Activated effector memory CD4-positive, alpha-beta T cell treated with Interleukin-2 at 50 U/mL for 16 hours (primary cell): ENCODE data around the gene ATPAF2.
A peak's percentile ranks its signal among the peaks of the same experiment; 100 is the strongest.

Source experiments
- DNase-seq: peaks from one replicate; pipeline ENCODE4 v3.0.0-alpha.2; 2020

Gene ATPAF2

DNA sequence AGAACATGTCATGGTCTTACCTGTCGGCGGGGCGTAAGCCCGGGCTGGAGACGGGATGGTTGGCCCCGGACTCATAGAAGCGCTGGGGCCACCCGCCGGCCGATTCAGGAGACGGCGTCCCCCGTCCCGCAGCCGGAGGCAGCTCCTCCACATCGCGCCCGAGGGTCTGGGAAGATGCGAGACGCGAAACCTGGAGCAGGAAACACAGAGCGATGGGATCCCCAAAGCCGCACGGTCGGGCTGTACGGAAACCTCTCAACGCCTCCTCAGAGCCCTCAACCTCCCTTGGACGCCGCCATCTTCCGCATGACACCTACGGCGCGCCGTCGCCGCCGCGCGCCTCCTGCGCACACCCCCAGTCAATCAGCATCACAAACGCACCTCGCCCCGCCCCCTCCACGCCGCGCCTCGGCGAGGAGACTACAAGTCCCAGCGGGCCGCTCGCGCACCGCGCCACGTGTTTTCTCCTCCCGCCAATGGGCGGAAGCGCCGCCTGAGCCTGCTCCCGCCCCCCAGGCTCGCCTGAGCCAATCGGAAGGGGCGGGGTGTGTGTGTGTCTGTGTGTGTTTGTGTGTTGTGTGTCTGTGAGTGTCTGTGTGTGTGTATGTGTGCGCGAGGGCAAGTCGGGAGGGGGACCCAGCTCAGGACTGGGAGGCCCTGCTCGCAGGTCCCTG, at the start of gene ATPAF2, which contains the start of gene GID4:
Gene ATPAF2 (minus strand): TSS at position 308 of the 674 bp plus-strand sequence. CDS start 155 bp downstream, at position 153.
Gene GID4 (plus strand): TSS at position 548 of the 674 bp plus-strand sequence. CDS start 57 bp downstream, at position 605.
- peak; percentile 100 for DNase-seq

- DNase-seq = peak; percentile 84
Measured at GRCh38 chr17:18087610-18088491, 48.9 kb upstream of the ATPAF2 start, which contains the start of gene DRG2. Gene DRG2, plus strand, starts transcription at chr17:18087948. Its CDS starts 76 bp downstream, at chr17:18088024.

GRCh38 chr17:18084256-18084655, 45.3 kb upstream of the ATPAF2 start:
- DNase-seq = no peak

GRCh38 chr17:18079543-18079942, 40.6 kb upstream of the ATPAF2 start:
- no peak for DNase-seq

- no peak for DNase-seq
Measured at GRCh38 chr17:18076936-18077335, 38.0 kb upstream of the ATPAF2 start.

- DNase-seq = no peak
Measured at GRCh38 chr17:18074566-18075272, 35.8 kb upstream of the ATPAF2 start.

DNA sequence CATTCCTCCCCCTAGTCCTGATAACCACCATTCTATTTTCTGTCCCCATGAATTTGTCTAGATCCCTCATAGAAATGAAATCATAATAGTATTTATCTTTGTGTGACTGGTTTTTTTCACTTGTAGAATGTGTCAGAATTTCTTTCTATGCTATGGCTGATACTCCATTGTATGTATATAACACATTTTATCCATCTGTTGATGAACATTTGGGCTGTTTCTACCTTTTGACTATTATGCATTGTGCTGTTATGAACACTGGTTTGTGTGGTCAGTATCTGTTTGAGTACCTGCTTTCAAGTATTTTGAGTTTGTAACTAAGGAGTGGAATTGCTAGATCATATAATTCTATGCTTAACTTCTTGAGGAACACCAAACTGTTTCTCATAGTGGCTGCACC, 32.8 kb upstream of the ATPAF2 start:
- no peak for DNase-seq

DNA sequence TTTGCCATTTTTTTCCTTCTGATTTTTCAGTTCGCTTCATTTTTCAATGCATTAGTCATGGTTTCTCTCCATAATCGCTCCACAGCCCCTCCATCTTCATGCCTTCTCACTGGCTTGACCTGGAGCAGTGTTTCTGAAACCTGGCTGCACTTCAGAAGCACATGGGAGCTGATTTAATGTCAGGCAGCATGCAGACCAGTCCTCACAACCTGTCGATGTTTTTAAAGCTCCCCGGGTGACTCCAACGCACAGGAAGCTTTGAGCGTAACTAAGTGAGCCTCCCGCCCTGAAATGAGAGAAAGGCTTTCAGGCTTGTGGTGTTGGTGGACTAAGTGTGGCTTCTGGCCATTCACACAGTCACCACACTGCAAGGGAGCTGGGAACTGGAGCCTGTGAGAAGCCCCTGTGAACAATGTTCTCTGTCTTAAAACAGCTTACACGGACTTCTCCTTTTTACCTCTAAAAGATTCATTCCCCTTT, 31.9 kb upstream of the ATPAF2 start:
- DNase-seq = no peak

DNA sequence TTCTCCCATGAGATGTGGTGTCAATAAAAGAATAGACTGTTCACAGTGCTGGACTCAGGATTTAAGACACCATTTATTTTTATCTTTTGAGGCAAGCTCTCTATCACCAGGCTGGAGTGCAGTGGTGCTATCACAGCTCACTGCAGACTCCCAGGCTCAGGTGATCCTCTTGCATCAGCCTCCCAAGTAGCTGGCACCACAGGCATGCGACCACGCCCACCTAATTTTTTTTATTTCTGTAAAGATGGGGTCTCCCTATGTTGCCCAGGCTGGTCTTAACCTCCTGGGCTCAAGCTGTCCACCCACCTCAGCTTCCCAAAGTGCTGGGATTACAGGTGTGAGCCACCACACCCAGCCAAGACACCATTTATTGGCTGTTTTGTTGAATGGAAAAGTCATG, 30.1 kb upstream of the ATPAF2 start:
- no peak for DNase-seq

- no peak for DNase-seq
Measured at GRCh38 chr17:18066866-18067265, 27.9 kb upstream of the ATPAF2 start.

GRCh38 chr17:18065546-18065945, 26.6 kb upstream of the ATPAF2 start:
- no peak for DNase-seq

GRCh38 chr17:18064053-18064452, 25.1 kb upstream of the ATPAF2 start:
- no peak for DNase-seq

GRCh38 chr17:18059283-18059682, 20.3 kb upstream of the ATPAF2 start:
- DNase-seq = no peak

GRCh38 chr17:18056214-18056613, 17.2 kb upstream of the ATPAF2 start:
- no peak for DNase-seq

GRCh38 chr17:18055597-18055996, 16.6 kb upstream of the ATPAF2 start:
- no peak for DNase-seq

GRCh38 chr17:18045691-18046350, 6.9 kb upstream of the ATPAF2 start:
- no peak for DNase-seq

DNA sequence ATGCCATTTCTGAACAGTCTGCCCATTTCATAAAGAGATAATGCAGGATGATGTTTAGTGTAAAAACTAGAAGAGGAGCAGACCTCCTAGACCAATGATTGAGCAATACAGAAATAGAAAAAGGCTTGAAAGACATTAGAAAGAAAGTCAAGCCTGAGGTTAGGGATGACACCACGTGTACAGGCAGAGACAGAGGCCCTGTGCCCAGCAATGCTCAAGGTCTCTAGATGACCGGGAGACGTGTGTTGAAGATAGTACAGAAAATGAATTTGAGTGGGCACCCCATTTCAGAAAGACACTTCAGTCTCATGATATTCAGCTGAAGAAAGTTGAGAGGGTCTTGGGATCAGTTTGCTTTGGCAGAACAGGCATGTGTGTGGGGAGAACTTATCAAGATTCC, 5.6 kb upstream of the ATPAF2 start:
- DNase-seq = no peak

DNA sequence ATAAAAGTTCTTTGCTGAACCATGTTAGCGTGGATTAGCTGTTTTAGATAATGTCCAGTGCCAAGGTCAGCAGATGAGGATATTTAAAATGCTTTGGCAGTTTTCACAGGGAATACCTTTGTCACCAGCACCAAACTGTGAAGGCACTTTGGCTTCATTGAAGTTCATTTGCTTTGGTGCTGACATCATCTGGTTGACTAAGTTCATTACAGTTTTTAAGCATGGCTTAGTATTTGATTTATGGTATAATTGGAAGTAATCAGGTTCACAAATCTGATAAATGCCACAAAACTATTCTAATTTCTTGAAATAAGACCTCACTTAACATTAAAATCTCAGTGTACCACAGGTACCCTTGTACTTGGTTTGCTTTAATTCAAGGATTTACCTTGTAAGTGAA, 4.5 kb upstream of the ATPAF2 start:
- no peak for DNase-seq

DNA sequence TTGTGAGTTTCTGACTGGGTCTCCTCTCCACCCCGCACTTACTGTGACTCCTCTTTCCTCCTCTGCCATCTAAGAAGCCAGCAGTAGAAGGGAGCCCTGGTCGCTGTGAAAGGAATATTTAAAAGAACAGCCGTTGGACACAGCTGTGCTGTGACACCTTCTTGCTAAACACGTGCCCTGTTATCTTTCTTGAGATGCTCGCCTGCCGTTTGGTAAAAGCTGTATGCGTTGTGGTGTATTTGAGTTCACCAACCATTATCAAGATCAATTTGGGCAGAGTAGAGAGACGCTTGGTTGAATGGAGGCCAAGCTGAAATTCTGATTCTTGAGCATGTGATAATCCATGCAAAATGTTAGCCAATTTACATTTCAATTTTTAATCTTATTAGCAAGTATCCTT, 4.0 kb upstream of the ATPAF2 start:
- no peak for DNase-seq

GRCh38 chr17:18041776-18042175, 2.8 kb upstream of the ATPAF2 start:
- no peak for DNase-seq

DNA sequence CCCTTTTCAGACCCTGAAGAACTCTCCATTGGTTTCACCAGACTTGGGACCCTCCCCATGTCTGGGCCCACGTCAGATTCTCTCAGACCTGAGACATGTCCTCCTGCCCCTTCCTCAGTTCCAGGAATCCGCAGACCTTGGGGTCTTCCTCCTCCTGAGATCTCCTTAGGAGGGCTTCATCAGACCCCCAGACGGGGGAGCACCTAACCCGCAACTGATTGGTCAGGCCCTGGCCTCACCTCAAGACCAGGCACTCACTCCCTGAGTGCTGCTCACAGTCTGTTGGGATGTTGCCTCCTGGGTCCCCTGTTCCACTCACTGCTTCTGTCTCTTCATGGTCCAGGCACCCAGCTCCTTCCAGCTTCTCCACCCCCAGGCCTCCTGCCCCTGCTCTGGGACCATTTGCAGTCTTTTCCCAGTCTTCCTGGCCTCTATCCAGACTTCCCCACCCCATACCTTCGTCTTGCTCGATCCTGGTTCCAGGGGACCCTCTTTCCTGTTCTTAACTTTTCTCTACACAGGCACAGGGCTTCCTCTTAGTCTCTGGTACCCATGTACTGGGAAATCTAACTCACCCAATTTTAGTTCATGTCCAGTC, 1.4 kb upstream of the ATPAF2 start:
- DNase-seq = no peak
